GM18907 (cell line): ENCODE measurements around the gene ALX1.
"Not testable (repeated sequence)": the region's sequence is repeated elsewhere in the genome, so short reads cannot be mapped to it uniquely, and the experiment has no call there.

Experiments
- ATAC-seq: cut with Tn5 transposase; IDR thresholded peaks from one replicate; pipeline ENCODE4 v1.9.1; 2021; ENCODE audit warnings: mild to moderate bottlenecking, moderate library complexity; ENCODE audit not compliant: unreplicated experiment

ALX1 gene

DNA sequence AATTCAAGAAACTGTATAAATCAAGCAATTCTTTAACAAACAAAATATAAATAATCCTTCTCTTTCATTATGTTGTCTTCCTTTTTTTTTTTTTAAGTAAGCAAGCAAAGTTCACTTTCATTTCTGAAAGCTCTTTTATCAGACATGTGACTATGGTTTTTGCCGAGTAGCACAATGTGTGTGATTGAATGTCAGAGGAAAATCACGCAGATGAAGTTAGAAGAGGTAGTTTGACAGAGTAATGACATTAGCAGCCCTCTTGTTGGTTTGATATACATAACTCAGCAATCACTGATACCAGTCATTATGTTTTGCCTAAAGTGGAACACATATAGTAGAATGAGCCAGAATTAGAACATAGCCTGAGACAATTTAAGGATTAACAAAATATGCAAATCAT lies 19.0 kb downstream of the ALX1 start:
- ATAC-seq, result no peak

- peak; percentile 78 for ATAC-seq
These were observed 21.0 kb downstream of the ALX1 start for GRCh38 chr12:85301051-85301450.

DNA sequence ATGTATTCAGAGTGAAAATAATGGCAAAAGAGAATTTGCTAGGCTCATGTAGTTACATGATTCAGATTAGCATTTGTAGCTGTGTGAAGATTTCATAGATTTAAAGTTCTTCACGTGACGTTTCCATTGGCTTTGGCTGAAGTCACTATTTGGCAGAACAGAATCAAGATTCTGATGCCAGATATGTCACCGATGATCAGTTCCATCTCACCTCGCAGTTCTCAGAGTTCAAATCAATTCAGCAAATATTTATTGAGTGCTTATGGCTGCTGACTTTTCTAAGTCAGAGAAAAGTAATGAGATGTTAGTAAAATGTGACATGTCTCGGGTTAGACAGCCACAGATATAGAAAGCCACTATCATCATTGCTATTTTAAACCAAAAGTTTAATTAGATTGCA lies 28.4 kb downstream of the ALX1 start:
- no peak for ATAC-seq

DNA sequence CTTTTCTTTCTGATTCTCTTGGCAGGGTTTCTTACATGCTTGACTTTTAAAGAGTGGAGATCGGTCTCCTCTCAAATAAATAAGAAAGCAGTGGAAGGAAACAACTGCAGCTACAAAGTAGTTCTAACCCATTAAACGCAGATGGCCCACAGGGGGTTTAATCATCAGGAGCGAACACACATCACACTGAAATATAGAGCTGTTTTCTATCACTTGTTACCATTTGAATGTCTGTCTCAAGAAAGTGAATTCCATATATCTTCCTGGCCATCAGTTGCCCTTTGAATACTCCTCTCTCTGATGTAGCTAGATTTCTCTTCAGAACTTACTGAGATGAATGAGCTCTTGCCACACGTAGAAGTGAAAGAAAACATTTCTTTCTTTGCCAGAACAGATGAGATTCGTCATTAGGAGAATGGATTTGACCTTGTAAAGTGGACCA lies 29.1 kb downstream of the ALX1 start:
- ATAC-seq, result no peak

DNA sequence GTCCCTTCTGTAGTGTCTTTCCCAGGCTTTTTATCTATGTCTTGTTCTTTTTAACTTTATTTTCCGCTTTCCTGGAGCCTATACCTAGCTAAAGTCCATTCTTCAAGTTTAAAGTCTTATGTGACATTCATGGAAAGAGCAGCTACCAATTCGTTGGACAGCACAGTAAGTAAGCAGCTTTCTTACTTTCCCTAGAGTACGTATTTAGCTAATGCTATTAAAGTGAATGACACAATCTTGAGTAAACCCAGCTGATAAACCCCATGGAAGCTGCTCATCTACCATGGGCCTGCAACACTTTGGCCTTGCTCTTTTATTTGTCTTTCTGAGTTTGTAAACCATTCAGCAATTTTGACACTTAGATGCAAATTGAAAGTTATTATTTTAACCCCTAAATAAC lies 30.0 kb downstream of the ALX1 start:
- no peak for ATAC-seq

DNA sequence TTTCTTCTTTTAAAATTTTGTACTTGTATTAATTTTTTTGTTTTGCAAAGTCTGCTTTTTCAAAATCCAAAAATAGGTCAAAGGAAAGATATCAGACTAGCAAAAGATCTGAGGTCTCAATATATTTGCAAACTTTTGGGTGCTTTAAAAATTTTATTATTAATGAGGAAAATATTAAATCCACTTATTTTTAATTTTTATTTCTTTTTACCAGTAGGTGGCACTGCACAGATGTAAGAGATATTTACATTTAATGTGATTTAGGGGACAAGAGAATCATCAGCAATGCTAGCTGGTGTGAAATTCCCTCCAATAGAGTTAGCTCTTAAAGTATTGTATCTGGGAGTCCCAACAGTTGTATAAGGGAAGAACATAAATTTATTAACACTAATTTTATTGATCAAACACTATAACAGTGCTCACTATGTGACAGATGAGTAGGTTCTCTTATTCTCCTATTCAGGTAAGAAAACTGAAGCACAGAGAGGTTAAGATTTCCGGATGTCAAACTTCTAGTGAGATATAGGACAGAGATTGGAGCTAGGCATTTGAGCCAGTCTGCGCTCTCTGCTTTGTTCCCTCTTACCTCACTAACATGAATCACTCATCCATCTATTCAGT lies 30.5 kb downstream of the ALX1 start:
- no peak for ATAC-seq

- not testable (repeated sequence) for ATAC-seq
These were observed 38.0 kb downstream of the ALX1 start for GRCh38 chr12:85317866-85318636.

DNA sequence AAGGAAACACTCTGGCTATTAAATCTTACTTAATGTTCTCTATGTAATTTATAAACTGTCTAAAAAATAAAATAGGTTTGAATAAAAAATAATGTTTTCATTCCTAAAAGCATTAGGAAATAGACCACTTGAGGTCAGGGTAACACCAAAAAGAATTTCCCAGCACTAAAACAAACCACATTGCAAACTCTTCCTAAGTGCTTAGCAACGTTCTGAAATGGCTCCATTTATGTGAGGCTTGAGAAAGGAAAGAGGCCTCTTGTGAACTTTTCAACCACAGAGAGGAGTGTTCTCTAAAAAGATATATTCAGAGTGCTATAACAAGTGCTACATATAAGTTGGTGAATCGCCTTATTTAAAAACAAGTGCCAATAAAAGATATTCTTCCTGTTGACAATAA lies 42.7 kb downstream of the ALX1 start:
- ATAC-seq, result no peak

GRCh38 chr12:85325442-85325841 lies 45.4 kb downstream of the ALX1 start:
- no peak for ATAC-seq

DNA sequence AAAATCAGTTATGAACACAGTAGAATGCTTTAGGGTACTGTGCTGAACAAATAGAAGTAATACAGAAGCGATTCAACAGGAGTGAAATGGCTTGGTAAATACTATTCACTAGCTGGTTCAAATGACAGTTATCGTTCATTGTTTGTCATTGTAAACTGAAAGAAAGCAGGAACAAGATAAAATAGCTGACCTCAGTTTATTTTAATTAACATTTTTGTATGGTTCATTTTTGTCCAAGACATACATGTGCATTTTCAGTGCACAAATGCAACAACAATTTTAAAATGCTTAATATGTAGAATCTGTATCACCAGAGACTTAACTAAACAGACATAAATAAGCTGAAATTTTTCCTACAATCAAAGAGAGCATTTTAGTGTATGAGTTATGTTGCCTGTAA lies 49.9 kb downstream of the ALX1 start:
- no peak for ATAC-seq

GRCh38 chr12:85348779-85349178 lies 68.8 kb downstream of the ALX1 start:
- ATAC-seq, result no peak

- ATAC-seq, result no peak
These were observed 70.3 kb downstream of the ALX1 start for GRCh38 chr12:85350356-85350755.
